Panc1 (cell line): ENCODE data around the gene MET. TPM values are rescaled to one million over a fixed set of nuclear protein-coding genes. Genes with fewer than 3 reads are reported as not detected.

Experiments
- ATAC-seq: fragments of 200-7000 bp; cut with Tn5 transposase; 2 replicates; pipeline ENCODE4 v1.9.1; 2020; ENCODE audit warnings: mild to moderate bottlenecking, moderate library complexity
- BruUV-seq: library from RNA; stranded (reverse); fragments of 400-500 nt; replicated peaks from 2 replicates; lab custom pipeline; 2021; lab: Mats Ljungman, UMichigan
- CTCF ChIA-PET: fragments of 300-600 bp; sonication (Branson Sonifier 250); formaldehyde crosslinking; loops from one replicate; lab custom pipeline; 2022; ENCODE audit warnings: antibody characterized with exemption; lab: Charles Lee
- POLR2A ChIA-PET: fragments of 300-600 bp; sonication (Branson Sonifier 250); formaldehyde crosslinking; loops from one replicate; lab custom pipeline; 2022; ENCODE audit warnings: antibody characterized with exemption; lab: Charles Lee
- DNase-seq: peaks from one replicate; pipeline ENCODE4 v3.0.0-alpha.2; 2010; ENCODE audit warnings: low read depth, low spot score
- H3K27ac ChIP-seq: 2 replicates; pipeline ENCODE4 v1.5.1; 2011; ENCODE audit warnings: mild to moderate bottlenecking, low read length, inconsistent platforms
- H3K27me3 ChIP-seq: fragments of 200-500 bp; sonication (Bioruptor generic); 2 replicates; pipeline ENCODE4 v1.6.0; 2014; ENCODE audit warnings: low read length, inconsistent platforms; ENCODE audit not compliant: control insufficient read depth, insufficient read depth
- H3K36me3 ChIP-seq: fragments of 200-500 bp; sonication (Bioruptor generic); 2 replicates; pipeline ENCODE4 v1.5.1; 2014; ENCODE audit warnings: inconsistent platforms, mild to moderate bottlenecking, low read length, moderate library complexity; ENCODE audit not compliant: control insufficient read depth, insufficient read depth
- H3K4me1 ChIP-seq: 2 replicates; pipeline ENCODE4 v1.5.1; 2011; ENCODE audit warnings: inconsistent platforms, mild to moderate bottlenecking, low read length, moderate library complexity; ENCODE audit not compliant: control insufficient read depth, insufficient read depth
- H3K4me3 ChIP-seq, 2 experiments: 2 replicates each; pipeline ENCODE4 v1.5.1; 2011 to 2012; ENCODE audit warnings: low read depth in 2 of 2, low read length in 2 of 2, mild to moderate bottlenecking in 2 of 2, inconsistent platforms in 1 of 2, moderate library complexity in 1 of 2
- H3K9me3 ChIP-seq: fragments of 200-500 bp; sonication (Bioruptor generic); 2 replicates; pipeline ENCODE4 v1.5.1; 2014; ENCODE audit warnings: low read depth, mild to moderate bottlenecking, inconsistent platforms, low read length, moderate library complexity; ENCODE audit not compliant: control insufficient read depth, insufficient read depth
- CTCF ChIP-seq: fragments of 450-650 bp; IDR thresholded peaks from 2 replicates; pipeline ENCODE4 v1.5.1; 2017; ENCODE audit warnings: mild to moderate bottlenecking
- POLR2AphosphoS5 ChIP-seq: IDR thresholded peaks from 2 replicates; pipeline ENCODE4 v1.6.1; 2012; ENCODE audit warnings: mild to moderate bottlenecking, low read depth, low read length, moderate library complexity
- REST ChIP-seq, 2 experiments: IDR thresholded peaks; 2 replicates each; pipeline ENCODE4 v1.6.1; 2011 to 2012; ENCODE audit warnings: low read depth in 2 of 2, control low read depth in 1 of 2, low read length in 1 of 2, mild to moderate bottlenecking in 1 of 2, moderate library complexity in 1 of 2; ENCODE audit not compliant: insufficient read depth in 1 of 2
- SIN3A ChIP-seq: IDR thresholded peaks from 2 replicates; pipeline ENCODE4 v1.6.1; 2012; ENCODE audit warnings: low read depth, mild to moderate bottlenecking, low read length, moderate library complexity, borderline replicate concordance; ENCODE audit not compliant: insufficient read depth
- TCF7L2 ChIP-seq: IDR thresholded peaks from 2 replicates; pipeline ENCODE4 v1.6.1; 2011; ENCODE audit warnings: mild to moderate bottlenecking, low read depth, low read length, inconsistent platforms
- in situ Hi-C: cut with HindIII; loops from 2 replicates; pipeline ENCODE4 v1.10.0; 2016; ENCODE audit warnings: low sequenced_read_pairs, low pct_unique_long_range_greater_than_20kb
- intact Hi-C: fragments of 100-400 bp; cut with micrococcal nuclease; formaldehyde crosslinking; loops from one replicate; pipeline ENCODE4 v1.10.0; 2022; ENCODE audit not compliant: unreplicated experiment
- total RNA-seq: library from RNA; stranded (reverse); gene quantifications from one replicate; pipeline ENCODE4 v1.2.1, GENCODE V29; 2021; ENCODE audit not compliant: unreplicated experiment

MET gene
- total RNA-seq, 1 experiment from 2014 or later: 103 TPM

- ChIA-PET POLR2A (no interaction called here), CTCF (no interaction called here)
These were observed 2.2 kb upstream of the MET start for GRCh38 chr7:116669769-116670168.

GRCh38 chr7:116670409-116671015, 1.5 kb upstream of the MET start:
- TF ChIP-seq SIN3A: no peak
- TF ChIP-seq POLR2AphosphoS5: no peak
- TF ChIP-seq CTCF: no peak
- no peak for TF ChIP-seq TCF7L2
- no peak for TF ChIP-seq REST (IDR thresholded peaks at IDR 0.05; ENCODE audit: insufficient read depth in 1 of 2, low read depth in 2 of 2, low read length in 1 of 2)
- peaks cover 3% of the 10 kb centered on the region; the same call in 1 of the 2 replicates for H3K36me3 ChIP-seq
- DNase-seq (no peak), ATAC-seq (no peak)
- in situ Hi-C loops: no loop called here
- peaks cover 19% of the 10 kb centered on the region for H3K4me1 ChIP-seq
- H3K27ac ChIP-seq: peak overlapping the region; percentile 87
- BruUV-seq: no TSS peak
- no peaks in the 10 kb centered on the region for H3K27me3 ChIP-seq
- ChIA-PET POLR2A (interaction anchor here (0.7 to 1.1 kb wide), 3 partner anchors 9 to 55 kb away, joined by 3 to 6 read pairs (median 5); no protein-coding TSS in a partner anchor), CTCF (interaction anchor here (0.7 kb wide), 1 partner anchor 116 kb away, joined by 3 read pairs; no protein-coding TSS in a partner anchor)
- H3K9me3 ChIP-seq: no peaks in the 10 kb centered on the region
- intact Hi-C loops: loop anchor here (2.0 to 5.0 kb wide), 2 partner anchors 78 to 138 kb away; no protein-coding TSS in a partner anchor
- no peak overlapping the region for H3K4me3 ChIP-seq

More at GRCh38 chr7:116669769-116670168, 2.2 kb upstream of the MET start:
- intact Hi-C loops: loop anchor here (2.0 to 5.0 kb wide), 2 partner anchors 77 to 139 kb away; no protein-coding TSS in a partner anchor
- Histone ChIP-seq H3K27me3 (no peaks in the 10 kb centered on the region), H3K4me3 (no peak overlapping the region), H3K36me3 (peaks cover 3% of the 10 kb centered on the region; the same call in 1 of the 2 replicates), H3K4me1 (peaks cover 11% of the 10 kb centered on the region), H3K9me3 (no peaks in the 10 kb centered on the region), H3K27ac (no peak overlapping the region)
- no peak for ATAC-seq
- TF ChIP-seq POLR2AphosphoS5 (no peak), CTCF (no peak), SIN3A (no peak), REST (IDR thresholded peaks at IDR 0.05; ENCODE audit: insufficient read depth in 1 of 2, low read depth in 2 of 2, low read length in 1 of 2) (no peak), TCF7L2 (no peak)
- no TSS peak for BruUV-seq
- DNase-seq: no peak
- in situ Hi-C loops: no loop called here
